ENCODE measurements around the gene SLC3A2.

The SLC3A2 gene

GRCh38 chr11:62881579-62882430 is 1.1 kb downstream of the SLC3A2 start:
- peak; percentile 91 for DNase-seq

DNA sequence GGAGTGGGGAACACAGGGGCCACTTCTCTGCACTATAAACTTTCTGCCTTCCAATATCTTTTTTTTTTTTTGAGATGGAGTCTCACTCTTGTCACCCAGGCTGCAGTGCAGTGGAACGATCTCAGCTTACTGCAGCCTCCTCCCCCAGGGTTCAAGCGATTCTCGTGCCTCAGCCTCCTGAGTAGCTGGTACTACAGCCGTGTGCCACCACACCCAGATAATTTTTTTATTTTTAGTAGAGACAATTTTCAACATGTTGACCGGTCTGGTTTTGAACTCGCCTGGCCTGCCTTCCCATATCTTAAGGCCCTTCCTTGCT is 1.7 kb downstream of the SLC3A2 start:
- DNase-seq, result no peak

DNA sequence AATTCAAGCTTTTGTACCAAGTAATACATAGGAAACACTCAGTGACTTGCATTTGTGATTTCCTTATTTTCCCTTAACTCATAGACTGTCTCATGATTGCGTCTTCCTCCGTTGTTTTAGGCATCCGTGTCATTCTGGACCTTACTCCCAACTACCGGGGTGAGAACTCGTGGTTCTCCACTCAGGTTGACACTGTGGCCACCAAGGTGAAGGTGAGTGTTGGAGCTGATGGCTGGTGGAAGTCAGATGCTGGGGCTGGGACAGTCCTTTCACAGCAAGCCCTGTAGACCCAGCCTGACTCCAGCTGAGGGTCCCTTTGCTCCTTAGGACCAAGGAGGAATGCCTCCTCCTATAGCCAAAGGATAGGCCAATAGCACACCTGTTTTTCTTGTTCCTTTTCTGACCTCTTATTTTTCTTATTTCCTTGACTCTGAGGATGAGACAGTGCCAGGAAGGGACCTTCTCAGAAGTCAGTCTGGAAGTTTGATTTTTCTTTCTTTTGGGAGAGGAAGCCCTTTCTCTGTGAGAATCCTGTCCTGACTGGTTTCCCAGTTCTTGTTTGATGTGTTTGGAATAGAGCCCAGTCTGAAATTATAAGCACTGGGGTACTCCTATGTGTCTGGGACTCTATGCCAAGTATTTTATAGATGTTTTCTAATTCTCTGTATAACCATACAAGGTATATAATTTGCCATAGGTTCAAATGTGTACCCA is 2.2 kb downstream of the SLC3A2 start:
- DNase-seq, result no peak

GRCh38 chr11:62883673-62884072 is 3.0 kb downstream of the SLC3A2 start:
- DNase-seq, result no peak

GRCh38 chr11:62885137-62885750 is 4.5 kb downstream of the SLC3A2 start:
- no peak for DNase-seq

DNA sequence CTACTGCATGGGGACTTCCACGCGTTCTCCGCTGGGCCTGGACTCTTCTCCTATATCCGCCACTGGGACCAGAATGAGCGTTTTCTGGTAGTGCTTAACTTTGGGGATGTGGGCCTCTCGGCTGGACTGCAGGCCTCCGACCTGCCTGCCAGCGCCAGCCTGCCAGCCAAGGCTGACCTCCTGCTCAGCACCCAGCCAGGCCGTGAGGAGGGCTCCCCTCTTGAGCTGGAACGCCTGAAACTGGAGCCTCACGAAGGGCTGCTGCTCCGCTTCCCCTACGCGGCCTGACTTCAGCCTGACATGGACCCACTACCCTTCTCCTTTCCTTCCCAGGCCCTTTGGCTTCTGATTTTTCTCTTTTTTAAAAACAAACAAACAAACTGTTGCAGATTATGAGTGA is 7.7 kb downstream of the SLC3A2 start:
- DNase-seq, result no peak

- no peak for DNase-seq
Measured at GRCh38 chr11:62889126-62889483, 8.4 kb downstream of the SLC3A2 start.

DNA sequence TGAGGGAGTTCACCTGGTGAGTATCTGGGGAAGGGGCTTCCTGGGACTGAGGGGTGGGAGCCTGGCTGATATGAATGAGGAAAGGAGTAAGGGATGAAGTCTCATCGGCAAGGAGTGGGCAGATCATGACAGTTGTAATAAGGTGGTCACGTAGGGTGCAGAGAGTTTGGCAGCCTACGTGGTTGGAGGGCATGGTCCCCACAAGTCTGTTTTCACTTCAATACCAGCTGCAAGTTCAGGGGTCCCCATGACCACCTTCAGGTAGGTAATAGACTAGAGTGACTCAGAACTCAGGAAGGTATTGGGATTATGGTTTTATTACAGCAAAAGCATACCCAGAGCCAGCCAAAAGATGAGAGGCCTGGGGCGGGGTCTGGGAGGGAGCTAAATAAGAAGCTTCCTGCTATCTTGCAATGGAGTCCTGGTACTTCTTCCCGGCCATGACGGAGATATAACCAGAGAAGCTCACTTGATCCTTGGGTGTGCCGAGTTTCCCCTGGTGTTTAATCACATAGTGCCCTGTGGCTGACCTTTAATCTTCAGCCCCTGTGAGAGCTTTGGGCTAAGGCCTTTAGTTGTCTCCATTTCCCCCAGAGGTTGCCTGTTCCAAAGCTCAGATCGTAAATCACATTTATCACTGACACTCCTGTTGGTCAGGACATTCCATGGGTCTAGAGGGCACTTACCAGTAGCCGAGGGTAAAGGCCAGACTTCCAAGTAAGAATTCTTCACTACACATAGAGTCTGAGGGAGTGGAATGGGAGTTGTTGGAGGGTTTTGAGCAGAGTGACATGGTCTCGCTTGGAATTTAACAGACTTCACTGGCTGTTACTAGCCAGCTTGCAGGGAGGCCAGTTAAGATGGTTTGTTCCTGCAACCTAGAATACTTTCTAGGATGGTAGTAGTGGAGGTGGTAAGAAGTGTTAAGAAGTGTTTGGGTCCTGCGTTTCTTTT is 9.1 kb downstream of the SLC3A2 start:
- no peak for DNase-seq

- DNase-seq, result no peak
Measured at GRCh38 chr11:62892077-62892922, 11.6 kb downstream of the SLC3A2 start.

DNA sequence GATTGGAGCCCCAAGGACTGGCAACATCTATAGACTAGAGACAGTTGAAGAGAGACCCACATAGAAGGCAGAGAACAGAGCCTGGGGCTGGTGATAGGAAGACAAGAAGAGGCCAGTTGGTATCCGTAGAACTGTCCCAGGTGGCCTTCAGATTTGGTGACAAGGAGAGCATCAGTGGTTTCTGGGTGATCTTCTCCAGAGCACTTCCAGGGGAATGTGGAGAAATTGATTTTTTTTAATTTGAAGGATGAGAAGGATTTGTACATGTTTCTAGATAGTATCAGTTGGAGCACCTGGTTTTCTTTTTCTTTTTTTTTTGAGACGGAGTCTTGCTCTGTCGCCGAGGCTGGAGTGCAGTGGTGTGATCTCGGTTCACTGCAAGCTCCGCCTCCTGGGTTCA is 14.8 kb downstream of the SLC3A2 start:
- DNase-seq, result no peak

DNA sequence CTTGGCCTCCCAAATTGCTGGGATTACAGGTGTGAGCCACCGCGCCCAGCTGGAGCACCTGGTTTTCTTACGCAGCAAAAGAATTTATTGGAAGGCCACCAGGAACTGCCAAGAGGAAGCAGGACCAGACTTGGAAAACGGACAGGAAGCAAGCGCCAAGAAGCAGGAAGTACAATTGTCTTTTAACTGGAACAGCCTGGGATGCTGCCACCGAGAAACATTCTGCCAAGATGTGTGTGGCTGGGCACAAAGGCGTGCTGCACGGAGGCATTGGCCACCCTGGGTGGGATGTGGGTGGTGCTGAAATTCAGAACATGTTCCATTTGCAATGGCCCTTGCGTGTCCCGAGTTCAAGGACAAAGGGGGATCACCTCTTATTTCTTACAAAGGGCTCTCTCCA is 15.4 kb downstream of the SLC3A2 start:
- DNase-seq, result no peak

DNA sequence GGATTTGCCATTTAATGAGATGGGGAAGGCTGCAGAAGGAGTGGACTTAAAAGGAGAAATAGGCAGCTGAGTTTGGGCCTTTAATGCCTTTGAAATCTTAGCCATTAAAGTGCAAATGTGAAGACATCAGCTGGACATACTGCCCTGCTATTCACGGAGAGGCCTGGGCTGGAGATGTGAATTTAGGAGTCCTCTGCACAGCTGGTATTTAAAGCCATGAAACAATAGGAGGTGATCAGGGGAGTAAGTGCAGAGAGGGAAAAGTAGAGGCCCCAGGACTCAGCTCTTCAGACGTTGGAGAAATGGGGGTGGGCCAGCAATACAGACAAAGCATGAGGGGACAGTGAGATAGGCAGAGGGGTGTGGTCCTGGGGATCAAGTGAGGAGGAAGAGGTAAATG is 16.6 kb downstream of the SLC3A2 start:
- no peak for DNase-seq

DNA sequence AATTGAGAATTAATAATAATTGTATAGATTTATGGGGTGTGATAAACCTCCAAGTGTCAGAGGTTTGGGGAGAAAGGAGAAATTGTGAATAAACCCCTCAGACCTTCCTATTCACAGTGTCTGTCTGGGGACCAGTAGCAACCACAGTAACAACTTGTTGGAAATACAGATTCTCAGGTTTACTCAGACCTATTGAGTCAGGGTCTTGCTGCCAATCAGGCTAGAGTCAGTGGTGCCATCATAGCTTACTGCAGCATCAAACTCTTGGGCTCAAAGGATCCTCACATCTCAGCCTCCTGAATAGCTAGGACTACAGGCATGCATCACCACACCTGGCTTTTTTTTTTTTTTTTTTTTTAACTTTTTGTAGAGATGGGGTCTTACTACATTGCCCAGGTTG is 17.3 kb downstream of the SLC3A2 start:
- no peak for DNase-seq

GRCh38 chr11:62902932-62903331 is 22.2 kb downstream of the SLC3A2 start:
- DNase-seq, result no peak

- DNase-seq, result no peak
Measured at GRCh38 chr11:62905296-62905695, 24.6 kb downstream of the SLC3A2 start.

DNA sequence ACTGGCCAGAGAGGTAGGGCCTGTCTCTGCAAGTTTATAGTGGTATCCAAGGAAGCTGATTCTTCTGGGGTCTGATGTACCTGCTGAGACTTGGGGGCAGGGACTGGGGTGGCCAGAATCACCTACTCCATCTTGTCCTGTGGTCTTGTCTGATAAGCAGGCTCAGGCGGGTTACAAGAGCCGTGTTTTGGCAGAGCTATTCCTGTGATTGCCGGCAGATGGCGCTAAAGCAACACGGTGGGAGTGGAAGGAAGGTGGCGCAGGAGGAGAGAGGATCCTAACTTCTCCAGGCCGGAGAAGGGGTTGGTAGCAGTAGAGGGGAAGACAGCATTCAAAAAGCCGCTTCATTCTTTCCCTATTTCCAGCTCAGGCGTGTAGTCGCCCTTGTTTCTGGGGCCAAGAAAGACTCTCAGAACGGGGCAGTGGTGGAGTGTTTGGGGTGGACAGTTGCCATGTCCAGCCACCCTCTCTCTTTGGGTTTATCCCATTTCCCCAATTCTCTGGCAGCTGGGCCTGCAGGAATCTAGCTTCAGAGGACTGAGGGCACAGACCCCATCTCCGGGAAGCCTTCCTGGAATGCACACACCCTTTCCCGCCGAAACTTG is 25.3 kb downstream of the SLC3A2 start:
- peak; percentile 81 for DNase-seq

GRCh38 chr11:62908468-62909072 is 27.9 kb downstream of the SLC3A2 start:
- DNase-seq, result no peak

DNA sequence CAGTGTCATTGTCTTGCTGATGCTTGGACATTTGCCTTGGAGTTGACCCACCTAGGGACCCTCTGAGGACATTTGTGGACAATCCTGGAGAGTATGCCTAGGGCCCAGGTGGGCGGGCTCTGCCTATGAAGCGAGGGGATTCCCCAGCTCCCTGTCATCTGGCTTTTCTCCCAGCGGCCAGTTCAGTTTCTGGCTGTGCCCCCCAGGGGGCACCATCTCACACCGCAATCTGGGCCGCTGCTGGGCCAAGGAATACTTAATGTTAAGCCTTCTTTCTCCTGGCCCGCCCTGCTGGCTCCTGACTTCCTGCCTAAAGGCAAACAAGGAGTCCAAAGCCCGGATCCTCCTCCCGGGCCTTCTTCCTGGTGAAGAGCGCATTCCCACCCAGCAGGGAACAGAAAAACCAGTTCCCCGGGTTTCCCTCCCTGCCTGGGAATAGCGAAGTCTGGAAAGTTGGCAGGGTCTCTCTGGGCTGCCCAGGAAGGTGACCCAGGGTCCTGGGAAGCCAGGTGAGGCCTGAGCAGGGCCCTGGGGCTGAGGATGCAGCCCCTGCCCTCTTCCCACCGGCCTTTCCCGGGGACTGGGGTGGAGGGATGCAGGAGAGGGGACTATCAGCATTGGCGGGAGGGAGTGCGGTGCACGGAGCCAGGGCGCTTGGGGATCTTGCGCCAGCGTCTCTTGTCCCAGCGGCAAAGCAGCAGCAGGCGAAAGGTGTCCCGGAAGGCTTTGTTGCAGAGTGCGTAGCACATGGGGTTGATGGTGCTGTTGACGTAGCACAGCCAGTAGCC is 28.6 kb downstream of the SLC3A2 start:
- DNase-seq, result no peak

GRCh38 chr11:62910141-62910882 is 29.6 kb downstream of the SLC3A2 start:
- no peak for DNase-seq
